GM10847 (cell line): ENCODE measurements around the gene EIF4G2.

Experiments used
- POLR2A ChIP-seq: IDR thresholded peaks from 2 replicates; pipeline ENCODE4 v1.6.1; 2011; ENCODE audit not compliant: insufficient read length; ENCODE audit errors: extremely low read depth

EIF4G2 gene

DNA sequence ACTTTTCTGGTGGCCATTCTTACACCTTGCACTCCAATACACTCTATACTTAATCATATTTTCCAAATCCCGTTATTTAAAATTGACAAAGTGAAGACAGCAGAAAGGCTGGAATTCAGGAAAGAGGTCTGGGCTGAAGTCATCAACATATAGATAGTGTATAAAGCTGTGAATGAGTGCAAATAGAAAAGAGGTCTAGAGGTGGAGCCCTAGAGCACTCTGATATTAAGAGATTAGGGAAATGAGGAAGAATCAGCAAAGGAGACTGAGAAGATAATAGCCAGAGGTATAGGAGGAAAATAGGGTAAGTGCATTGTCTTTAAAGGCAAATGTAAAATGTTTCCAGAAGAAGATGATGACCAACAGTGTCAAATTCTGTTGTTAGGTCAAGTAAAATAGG is 49.8 kb downstream of the EIF4G2 start:
- TF ChIP-seq POLR2A: no peak

DNA sequence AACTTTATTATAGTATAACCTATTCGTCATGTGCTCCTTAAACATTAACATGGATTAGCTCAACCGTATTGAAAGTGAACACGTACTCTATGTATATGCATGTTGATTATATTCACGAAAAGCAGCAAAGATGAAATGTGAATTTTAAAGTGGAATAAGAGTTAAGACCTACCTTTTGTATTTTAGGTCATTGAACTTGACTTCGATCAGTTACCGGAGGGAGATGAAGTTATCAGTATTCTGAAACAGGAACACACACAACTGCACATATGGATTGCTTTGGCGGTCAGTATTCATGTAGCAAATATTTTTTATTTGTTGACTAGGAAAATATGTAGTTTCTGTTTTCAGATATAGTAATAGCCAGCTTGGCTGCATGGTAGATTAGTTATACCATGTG is 56.2 kb downstream of the EIF4G2 start:
- TF ChIP-seq POLR2A: no peak

DNA sequence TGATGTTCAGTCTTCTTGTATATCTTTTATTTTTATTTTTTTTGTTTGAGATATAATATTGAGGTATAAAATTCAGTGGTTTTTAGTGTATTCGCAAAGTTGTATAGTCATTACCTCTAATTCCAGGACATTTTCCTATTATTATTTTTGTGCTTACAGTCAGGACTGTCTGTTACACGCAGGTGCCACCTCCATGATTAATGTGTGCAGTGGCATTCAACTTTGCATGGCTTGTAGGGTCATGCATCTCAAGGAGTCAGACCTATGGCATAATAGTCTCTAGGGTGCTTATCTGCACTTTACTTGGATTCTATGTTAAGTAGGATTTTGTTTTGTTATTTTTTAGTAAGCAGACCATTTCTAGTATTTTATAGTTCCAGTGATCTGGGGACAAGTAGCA is 56.7 kb downstream of the EIF4G2 start:
- TF ChIP-seq POLR2A: no peak

DNA sequence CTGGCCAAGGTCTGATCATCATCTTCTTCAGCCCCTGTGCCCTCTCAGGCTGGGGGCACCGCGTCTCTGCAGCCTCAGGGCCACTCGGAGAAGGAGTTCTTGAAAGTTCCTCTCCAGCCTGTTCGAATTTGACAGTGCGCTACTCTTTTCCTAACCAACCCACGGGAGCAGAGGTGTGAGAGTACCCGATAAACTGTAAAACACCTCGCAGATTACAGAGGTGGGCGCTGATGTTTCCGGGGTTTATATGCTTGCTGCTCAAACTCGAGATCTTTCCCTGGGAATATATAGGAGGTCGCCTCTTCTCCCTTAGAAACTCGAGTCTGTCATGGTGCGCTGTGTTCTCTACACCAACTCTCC is 57.2 kb downstream of the EIF4G2 start:
- no peak for TF ChIP-seq POLR2A

DNA sequence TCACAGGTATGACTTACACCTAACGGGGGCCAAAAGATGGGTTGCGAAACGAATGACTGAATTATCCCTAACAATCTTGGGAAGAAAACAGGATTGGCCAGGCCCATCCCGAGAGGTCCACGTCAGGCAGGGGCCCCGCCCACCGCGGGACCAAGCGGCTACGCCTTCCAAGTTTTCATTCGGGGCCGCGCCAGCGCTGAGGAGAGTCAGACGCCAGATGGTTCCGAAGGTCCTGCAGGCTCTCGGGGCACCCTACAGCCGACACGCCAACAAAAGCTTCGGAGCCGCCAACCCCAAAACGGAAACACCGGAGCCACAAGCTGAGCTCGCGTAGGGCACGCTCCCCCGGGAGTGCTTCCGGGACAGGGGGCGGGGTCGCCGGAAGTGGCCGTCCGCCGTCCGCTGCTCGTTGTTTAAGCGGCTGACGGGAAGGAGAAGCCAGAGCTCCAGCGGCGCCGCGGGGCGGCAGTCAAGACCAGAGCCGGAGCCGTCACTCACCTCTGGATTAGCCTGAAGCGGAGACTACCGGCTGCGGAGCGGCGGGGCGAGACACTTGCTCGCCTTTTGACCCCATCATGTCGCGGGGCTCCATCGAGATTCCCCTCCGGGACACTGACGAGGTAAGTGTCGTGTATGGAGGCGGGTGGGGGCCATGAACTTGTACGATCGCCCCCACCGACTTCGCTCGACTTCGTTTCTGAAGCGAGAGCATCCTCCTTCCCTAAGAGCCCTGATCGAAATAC is 57.7 kb downstream of the EIF4G2 start, which contains the start of gene CTR9:
Gene CTR9, plus strand, starts transcription at position 409 of the 743 bp plus-strand sequence. Its CDS starts 167 bp downstream, at position 576.
- TF ChIP-seq POLR2A: peak; percentile 97

GRCh38 chr11:10749476-10749875 is 59.2 kb downstream of the EIF4G2 start:
- no peak for TF ChIP-seq POLR2A

DNA sequence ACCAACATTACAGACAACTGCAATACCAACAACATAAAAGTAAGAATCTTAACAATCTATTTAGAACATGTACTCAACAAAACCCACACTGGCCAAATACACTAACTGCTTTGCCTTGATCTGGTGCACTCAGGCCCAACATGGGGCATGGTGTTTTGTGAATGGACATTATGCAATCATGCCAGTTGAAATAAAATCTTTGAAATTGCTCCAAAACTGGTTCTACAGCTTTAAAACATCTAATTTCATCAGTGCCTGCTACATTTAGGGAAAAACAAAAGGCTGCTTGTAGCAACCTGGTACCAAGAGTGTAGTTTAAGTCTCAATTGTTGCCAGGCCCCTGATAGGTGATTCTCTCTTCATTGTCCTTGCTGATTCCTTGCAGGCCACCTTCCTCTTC is 61.0 kb downstream of the EIF4G2 start:
- no peak for TF ChIP-seq POLR2A
